Aorta (tissue), 5 donors: ENCODE measurements around the gene APOH. TPM values are rescaled to one million over a fixed set of nuclear protein-coding genes. Genes with fewer than 3 reads are reported as not detected.

ENCODE experiments used
- ATAC-seq: fragments of 200-7000 bp; cut with Tn5 transposase; one replicate; pipeline ENCODE4 v1.9.1; 2022; ENCODE audit warnings: moderate library complexity; ENCODE audit not compliant: low FRiP score
- DNase-seq, 2 donors: peaks; one replicate each; pipeline ENCODE4 v3.0.0-alpha.2; 2020
- H3K27ac ChIP-seq, 2 donors: one replicate each; pipeline ENCODE4 v1.5.1; 2013; ENCODE audit warnings: low read length in 2 of 2, mild to moderate bottlenecking in 2 of 2, moderate library complexity in 2 of 2, control low read depth in 1 of 2, inconsistent platforms in 1 of 2, low read depth in 1 of 2
- H3K27me3 ChIP-seq, 2 donors: one replicate each; pipeline ENCODE4 v1.6.1; 2013; ENCODE audit warnings: control low read depth in 1 of 2, low read length in 1 of 2, mild to moderate bottlenecking in 1 of 2, moderate library complexity in 1 of 2; ENCODE audit not compliant: insufficient read depth in 2 of 2, control insufficient read depth in 1 of 2
- H3K36me3 ChIP-seq, 2 donors: one replicate each; pipeline ENCODE4 v1.6.1; 2013; ENCODE audit warnings: control low read depth in 1 of 2, low read length in 1 of 2, mild to moderate bottlenecking in 1 of 2; ENCODE audit not compliant: insufficient read depth in 2 of 2, control insufficient read depth in 1 of 2
- H3K4me1 ChIP-seq, 2 donors: one replicate each; pipeline ENCODE4 v1.6.1; 2013; ENCODE audit warnings: low read length in 2 of 2, control low read depth in 1 of 2, mild to moderate bottlenecking in 1 of 2, moderate library complexity in 1 of 2; ENCODE audit not compliant: insufficient read depth in 2 of 2, control insufficient read depth in 1 of 2
- H3K4me3 ChIP-seq, 2 donors: one replicate each; pipeline ENCODE4 v1.5.1; 2013; ENCODE audit warnings: low read length in 2 of 2, control low read depth in 1 of 2, mild to moderate bottlenecking in 1 of 2
- H3K9me3 ChIP-seq: one replicate; pipeline ENCODE4 v1.6.1; 2013; ENCODE audit warnings: mild to moderate bottlenecking, low read length; ENCODE audit not compliant: control insufficient read depth
- WGBS, 2 donors: extraction: QIAGEN DNeasy Blood & Tissue Kit; methylation state at CpG; one replicate each; pipeline ENCODE4 v1.1.7; 2013; 5-methylcytosine and 5-hydroxymethylcytosine counted together
- intact Hi-C, 2 donors: fragments of 100-400 bp; cut with DNase I; formaldehyde crosslinking; loops; one replicate each; pipeline versions ENCODE4 v1.14.2 to v1.15.0; 2022
- polyA plus RNA-seq, 2 donors: library from polyadenylated mRNA; stranded (reverse); fragments of 200-250 nt; gene quantifications; one replicate each; pipeline ENCODE4 v1.2.3, GENCODE V29; 2013
- total RNA-seq, 2 donors: library from RNA; stranded (reverse); fragmentation: NEBNext Ultra II Directional; extraction: Animal tissue kit (Norgen Biotek cat#: 25700); gene quantifications; one replicate each; pipeline ENCODE4 v1.2.1, GENCODE V29; 2021
- donor health status: healthy with polysubstance abuse.
- donor health status: Bipolar disorder and iron deficiency.
- donor health status: DM: no; HTN: no; CAD: no.
- donor health status: DM: no; HTN: no; CAD: no.
- donor health status: DM: yes; HTN: yes; CAD: no.

The APOH gene
- total and polyA plus RNA-seq, 4 donors = 1.1 TPM; not detected in 3

- Histone ChIP-seq H3K9me3 (no peaks in the 10 kb centered on the region), H3K27ac (no peak overlapping the region), H3K27me3 (no peaks in the 10 kb centered on the region), H3K36me3 (no peaks in the 10 kb centered on the region), H3K4me1 (no peaks in the 10 kb centered on the region), H3K4me3 (no peak overlapping the region)
- DNase-seq = no peak
- intact Hi-C loops = no loop called here
- ATAC-seq = no peak
- 72 to 73% methylated on average over 4 of the region's 4 CpGs for whole genome bisulfite sequencing, 2 donors
Measured at GRCh38 chr17:66229783-66230538, 746 bp upstream of the APOH start.

- no peaks in the 10 kb centered on the region for H3K27me3 ChIP-seq
- no peak overlapping the region for H3K27ac ChIP-seq
- H3K9me3 ChIP-seq = no peaks in the 10 kb centered on the region
- no peaks in the 10 kb centered on the region for H3K36me3 ChIP-seq
- no peak overlapping the region for H3K4me3 ChIP-seq
- DNase-seq (no peak), ATAC-seq (no peak)
- intact Hi-C loops = no loop called here
- WGBS, 2 donors = 79 to 84% methylated on average over 4 of the region's 4 CpGs
- no peaks in the 10 kb centered on the region for H3K4me1 ChIP-seq
Measured at GRCh38 chr17:66227212-66228045, 1.8 kb downstream of the APOH start.

GRCh38 chr17:66222798-66223350 lies 6.3 kb downstream of the APOH start:
- Histone ChIP-seq H3K4me3 (no peak overlapping the region), H3K9me3 (no peaks in the 10 kb centered on the region), H3K27ac (no peak overlapping the region), H3K36me3 (no peaks in the 10 kb centered on the region), H3K4me1 (no peaks in the 10 kb centered on the region), H3K27me3 (peaks cover 0 to 3% of the 10 kb centered on the region in 2 donors)
- DNase-seq = no peak
- WGBS, 2 donors = 77 to 78% methylated on average over 5 of the region's 5 CpGs
- intact Hi-C loops = no loop called here
- no peak for ATAC-seq

- Histone ChIP-seq H3K36me3 (no peaks in the 10 kb centered on the region), H3K27me3 (peaks cover 0 to 3% of the 10 kb centered on the region in 2 donors), H3K9me3 (no peaks in the 10 kb centered on the region), H3K27ac (no peak overlapping the region), H3K4me3 (no peak overlapping the region), H3K4me1 (no peaks in the 10 kb centered on the region)
- intact Hi-C loops = no loop called here
- ATAC-seq (no peak), DNase-seq (no peak)
- WGBS, 2 donors = 86 to 88% methylated on average over 11 of the region's 11 CpGs
Measured at GRCh38 chr17:66221755-66222530, 7.3 kb downstream of the APOH start.

- intact Hi-C loops = no loop called here
- H3K4me1 ChIP-seq = no peaks in the 10 kb centered on the region
- no peak overlapping the region for H3K27ac ChIP-seq
- DNase-seq (no peak), ATAC-seq (no peak)
- no peaks in the 10 kb centered on the region for H3K9me3 ChIP-seq
- peaks cover 0 to 3% of the 10 kb centered on the region in 2 donors for H3K27me3 ChIP-seq
- no peak overlapping the region for H3K4me3 ChIP-seq
- H3K36me3 ChIP-seq = no peaks in the 10 kb centered on the region
Measured at GRCh38 chr17:66221343-66221742, 7.9 kb downstream of the APOH start.

GRCh38 chr17:66220079-66220835 lies 9.0 kb downstream of the APOH start:
- no peak overlapping the region for H3K4me3 ChIP-seq
- H3K27me3 ChIP-seq = peaks cover 0 to 3% of the 10 kb centered on the region in 2 donors
- intact Hi-C loops = no loop called here
- no peak overlapping the region for H3K27ac ChIP-seq
- H3K36me3 ChIP-seq = no peaks in the 10 kb centered on the region
- DNase-seq (no peak), ATAC-seq (no peak)
- H3K4me1 ChIP-seq = no peaks in the 10 kb centered on the region
- no peaks in the 10 kb centered on the region for H3K9me3 ChIP-seq
- WGBS, 2 donors = 79 to 80% methylated on average over 8 of the region's 8 CpGs

- Histone ChIP-seq H3K9me3 (no peaks in the 10 kb centered on the region), H3K27me3 (peaks cover 0 to 3% of the 10 kb centered on the region in 2 donors), H3K4me1 (no peaks in the 10 kb centered on the region), H3K36me3 (no peaks in the 10 kb centered on the region), H3K4me3 (no peak overlapping the region), H3K27ac (no peak overlapping the region)
- 70 to 77% methylated on average over 3 of the region's 3 CpGs for WGBS, 2 donors
- DNase-seq (no peak), ATAC-seq (no peak)
- intact Hi-C loops = no loop called here
Measured at GRCh38 chr17:66215529-66215911, 13.7 kb downstream of the APOH start.
